ENCODE data around the gene TWIST2. TPM values are rescaled to one million over a fixed set of nuclear protein-coding genes. Genes with fewer than 3 reads are reported as not detected.
A peak's percentile ranks its signal among the peaks of the same experiment; 100 is the strongest.

TWIST2 gene
- total and polyA plus RNA-seq, 9 of the 15 experiments (the other 6 are each of a cell fraction or from before 2014, with no cell fraction given) = not detected

DNA sequence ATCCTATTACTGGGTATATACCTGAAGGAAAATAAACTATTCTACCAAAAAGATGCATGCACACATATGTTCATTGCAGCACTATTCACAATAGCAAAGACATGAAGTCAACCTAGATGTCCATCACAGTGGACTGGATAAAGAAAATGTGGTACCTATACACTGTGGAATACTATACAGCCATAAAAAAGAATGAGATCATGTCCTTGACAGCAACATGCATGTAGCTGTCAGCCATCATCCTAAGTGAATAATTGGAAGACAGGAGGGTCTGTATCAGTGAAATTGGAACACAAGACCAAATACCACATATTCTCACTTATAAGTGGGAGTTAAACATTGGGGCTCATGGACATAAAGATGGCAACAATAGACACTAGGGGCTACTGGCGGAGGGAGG, 27.7 kb upstream of the TWIST2 start:
- BruUV-seq (replicated peaks) = no TSS peak
- Histone ChIP-seq H3K9me3 (replicated peaks; ENCODE audit: control insufficient read depth, insufficient read depth, low read depth, low read length) (no peaks in the 10 kb centered on the region), H3K4me1 (replicated peaks in 1 of 2; ENCODE audit: control insufficient read depth in 2 of 2, insufficient read depth in 2 of 2, low read length in 2 of 2) (no peaks in the 10 kb centered on the region), H3K9me1 (ENCODE audit: control insufficient read depth, insufficient read depth, low read length) (no peaks in the 10 kb centered on the region), H2AFZ (ENCODE audit: low read depth, low read length) (no peak overlapping the region), H3K4me2 (ENCODE audit: insufficient read depth, low read length) (no peak overlapping the region), H3K27me3 (ENCODE audit: control insufficient read depth in 2 of 2, insufficient read depth in 2 of 2, low read length in 2 of 2) (no peaks in the 10 kb centered on the region), H3K36me3 (ENCODE audit: control insufficient read depth, insufficient read depth, low read length) (no peaks in the 10 kb centered on the region), H4K20me1 (replicated peaks; ENCODE audit: control insufficient read depth, insufficient read depth, low read length) (no peaks in the 10 kb centered on the region), H3K79me2 (ENCODE audit: control insufficient read depth, insufficient read depth, low read length) (no peaks in the 10 kb centered on the region), H3K27ac (ENCODE audit: extremely low read depth, low read depth, low read length) (no peak overlapping the region), H3K4me3 (no peak overlapping the region), H3K9ac (ENCODE audit: insufficient read depth in 1 of 2, low read depth in 2 of 2, low read length in 2 of 2) (no peak overlapping the region)
- no peak for DNase-seq (ENCODE audit: extremely low read depth in 1 of 4, low spot score in 3 of 4)
- no peak for ATAC-seq
- TF ChIP-seq, protein P1, sequence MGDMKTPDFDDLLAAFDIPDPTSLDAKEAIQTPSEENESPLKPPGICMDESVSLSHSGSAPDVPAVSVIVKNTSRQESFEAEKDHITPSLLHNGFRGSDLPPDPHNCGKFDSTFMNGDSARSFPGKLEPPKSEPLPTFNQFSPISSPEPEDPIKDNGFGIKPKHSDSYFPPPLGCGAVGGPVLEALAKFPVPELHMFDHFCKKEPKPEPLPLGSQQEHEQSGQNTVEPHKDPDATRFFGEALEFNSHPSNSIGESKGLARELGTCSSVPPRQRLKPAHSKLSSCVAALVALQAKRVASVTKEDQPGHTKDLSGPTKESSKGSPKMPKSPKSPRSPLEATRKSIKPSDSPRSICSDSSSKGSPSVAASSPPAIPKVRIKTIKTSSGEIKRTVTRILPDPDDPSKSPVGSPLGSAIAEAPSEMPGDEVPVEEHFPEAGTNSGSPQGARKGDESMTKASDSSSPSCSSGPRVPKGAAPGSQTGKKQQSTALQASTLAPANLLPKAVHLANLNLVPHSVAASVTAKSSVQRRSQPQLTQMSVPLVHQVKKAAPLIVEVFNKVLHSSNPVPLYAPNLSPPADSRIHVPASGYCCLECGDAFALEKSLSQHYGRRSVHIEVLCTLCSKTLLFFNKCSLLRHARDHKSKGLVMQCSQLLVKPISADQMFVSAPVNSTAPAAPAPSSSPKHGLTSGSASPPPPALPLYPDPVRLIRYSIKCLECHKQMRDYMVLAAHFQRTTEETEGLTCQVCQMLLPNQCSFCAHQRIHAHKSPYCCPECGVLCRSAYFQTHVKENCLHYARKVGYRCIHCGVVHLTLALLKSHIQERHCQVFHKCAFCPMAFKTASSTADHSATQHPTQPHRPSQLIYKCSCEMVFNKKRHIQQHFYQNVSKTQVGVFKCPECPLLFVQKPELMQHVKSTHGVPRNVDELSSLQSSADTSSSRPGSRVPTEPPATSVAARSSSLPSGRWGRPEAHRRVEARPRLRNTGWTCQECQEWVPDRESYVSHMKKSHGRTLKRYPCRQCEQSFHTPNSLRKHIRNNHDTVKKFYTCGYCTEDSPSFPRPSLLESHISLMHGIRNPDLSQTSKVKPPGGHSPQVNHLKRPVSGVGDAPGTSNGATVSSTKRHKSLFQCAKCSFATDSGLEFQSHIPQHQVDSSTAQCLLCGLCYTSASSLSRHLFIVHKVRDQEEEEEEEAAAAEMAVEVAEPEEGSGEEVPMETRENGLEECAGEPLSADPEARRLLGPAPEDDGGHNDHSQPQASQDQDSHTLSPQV (IDR thresholded peaks at IDR 0.05) = no peak
- TF ChIP-seq WHSC1 (IDR thresholded peaks at IDR 0.05; ENCODE audit: low read length) (no peak), ZNF146 (CRISPR knock-in tag; IDR thresholded peaks at IDR 0.05; ENCODE audit: unreplicated experiment) (peak; percentile 61), ZNF445 (CRISPR knock-in tag; IDR thresholded peaks at IDR 0.05; ENCODE audit: low read depth) (no peak), ZNF224 (CRISPR knock-in tag; IDR thresholded peaks at IDR 0.05) (no peak), DLX4 (CRISPR knock-in tag; IDR thresholded peaks at IDR 0.05) (no peak), RBM25 (IDR thresholded peaks at IDR 0.05; ENCODE audit: low read depth, low read length, severe bottlenecking) (peak; percentile 31)
- FAIRE-seq = no peak
- in situ Hi-C loops (cut with MboI) = no loop called here
- ChIA-PET CTCF (ENCODE audit: low intra/inter-chr PET ratio) (no interaction called here), POLR2A (interaction anchor here (0.6 kb wide), 1 partner anchor 74 kb away, joined by 3 read pairs; no protein-coding TSS in a partner anchor)
- intact Hi-C loops (cut with micrococcal nuclease) = no loop called here
- WGBS (ENCODE audit: insufficient coverage, low coverage, missing lambda C conversion rate) = no CpG with 5 or more reads among the region's 1 CpG

Data from K562 (cell line).